K562 (cell line): Measurements from ENCODE around the gene C21orf58. TPM values are rescaled to one million over a fixed set of nuclear protein-coding genes. Genes with fewer than 3 reads are reported as not detected.
A peak's percentile ranks its signal among the peaks of the same experiment; 100 is the strongest.

Source experiments
- CLOCK ChIP-seq: fragments of 250-450 bp; sonication (Bioruptor Pico); IDR thresholded peaks from 2 replicates; pipeline ENCODE4 v1.4.0; 2020; ENCODE audit warnings: mild to moderate bottlenecking, moderate library complexity, borderline replicate concordance
- DLX4 ChIP-seq: fragments of 250-450 bp; sonication (Bioruptor Pico); IDR thresholded peaks from 2 replicates; pipeline ENCODE4 v1.6.1; 2021; ENCODE audit warnings: mild to moderate bottlenecking
- DPF2 ChIP-seq: fragments of 450-650 bp; IDR thresholded peaks from 2 replicates; pipeline ENCODE4 v1.6.1; 2016
- E2F4 ChIP-seq: sonication (generic); formaldehyde crosslinking; IDR thresholded peaks from 2 replicates; pipeline ENCODE4 v1.8.0; 2022; ENCODE audit warnings: mild to moderate bottlenecking, low read depth, missing genetic modification reagents
- FOXJ2 ChIP-seq: fragments of 200-800 bp; sonication (Bioruptor generic); IDR thresholded peaks from 2 replicates; pipeline ENCODE4 v1.6.1; 2016; ENCODE audit warnings: missing genetic modification characterization, missing compliant biosample characterization
- HIVEP1 ChIP-seq: fragments of 250-450 bp; sonication (Bioruptor Pico); IDR thresholded peaks from 2 replicates; pipeline ENCODE4 v1.4.0; 2020; ENCODE audit warnings: mild to moderate bottlenecking
- KAT2B ChIP-seq: IDR thresholded peaks from one replicate; pipeline ENCODE4 v1.6.1; 2012; ENCODE audit warnings: low read depth, mild to moderate bottlenecking, control low read depth, inconsistent platforms, low read length, moderate library complexity
- KDM1A ChIP-seq, 2 experiments: fragments of 450-650 bp; IDR thresholded peaks; 2 replicates each; pipeline ENCODE4 v1.6.1; 2016; ENCODE audit warnings: mild to moderate bottlenecking in 2 of 2
- KLF6 ChIP-seq: fragments of 250-450 bp; sonication (Bioruptor Pico); IDR thresholded peaks from 2 replicates; pipeline ENCODE4 v1.4.0; 2020; ENCODE audit warnings: mild to moderate bottlenecking, moderate library complexity, borderline replicate concordance
- MLLT1 ChIP-seq, 2 experiments: fragments of 450-650 bp; IDR thresholded peaks; 2 replicates each; pipeline ENCODE4 v1.6.1; 2016
- NCOA1 ChIP-seq: fragments of 450-650 bp; IDR thresholded peaks from 2 replicates; pipeline ENCODE4 v1.6.1; 2016; ENCODE audit warnings: low read depth
- NR4A1 ChIP-seq, 2 experiments: fragments of 250-450 bp in 1 of 2; fragments of 450-650 bp in 1 of 2; sonication (Bioruptor Pico) in 1 of 2; IDR thresholded peaks; 2 replicates each; pipeline versions ENCODE4 v1.4.0 to v1.6.1; 2016 to 2020; ENCODE audit warnings: mild to moderate bottlenecking in 2 of 2, missing compliant biosample characterization in 1 of 2, missing genetic modification characterization in 1 of 2, moderate library complexity in 1 of 2
- PHB ChIP-seq: fragments of 250-450 bp; sonication (Bioruptor Pico); IDR thresholded peaks from 2 replicates; pipeline ENCODE4 v1.5.0; 2021
- PTBP1 ChIP-seq: fragments of 200-400 bp; formaldehyde crosslinking; IDR thresholded peaks from 2 replicates; pipeline ENCODE4 v1.6.1; 2017; ENCODE audit warnings: low read depth, low read length
- TCF7 ChIP-seq: sonication (generic); IDR thresholded peaks from 2 replicates; pipeline ENCODE4 v1.6.1; 2016; ENCODE audit warnings: antibody characterized with exemption, borderline replicate concordance
- TRIM28 ChIP-seq: fragments of 450-650 bp; IDR thresholded peaks from 2 replicates; pipeline ENCODE4 v1.6.1; 2017
- VEZF1 ChIP-seq: fragments of 200-800 bp; sonication (Bioruptor generic); IDR thresholded peaks from 2 replicates; pipeline ENCODE4 v1.6.1; 2017; ENCODE audit warnings: missing genetic modification characterization, missing compliant biosample characterization
- ZNF146 ChIP-seq: IDR thresholded peaks from one replicate; pipeline ENCODE4 v1.6.1; 2018; ENCODE audit warnings: missing compliant biosample characterization; ENCODE audit not compliant: unreplicated experiment
- ZNF212 ChIP-seq: fragments of 450-650 bp; formaldehyde crosslinking; IDR thresholded peaks from 2 replicates; pipeline ENCODE4 v1.4.0; 2020; ENCODE audit warnings: mild to moderate bottlenecking
- ZNF23 ChIP-seq: fragments of 250-450 bp; sonication (Bioruptor Pico); IDR thresholded peaks from 2 replicates; pipeline ENCODE4 v1.4.0; 2020; ENCODE audit warnings: mild to moderate bottlenecking
- ZNF311 ChIP-seq: fragments of 250-450 bp; sonication (Bioruptor Pico); IDR thresholded peaks from 2 replicates; pipeline ENCODE4 v1.4.0; 2020; ENCODE audit warnings: mild to moderate bottlenecking, moderate library complexity
- ZNF589 ChIP-seq: fragments of 200-800 bp; sonication (Bioruptor generic); IDR thresholded peaks from 2 replicates; pipeline ENCODE4 v1.6.1; 2016; ENCODE audit warnings: low read depth, missing genetic modification characterization, missing compliant biosample characterization
- ZNF695 ChIP-seq: fragments of 450-650 bp; formaldehyde crosslinking; IDR thresholded peaks from 2 replicates; pipeline ENCODE4 v1.4.0; 2020; ENCODE audit warnings: mild to moderate bottlenecking, moderate library complexity
- ZNF76 ChIP-seq: fragments of 250-450 bp; sonication (Bioruptor Pico); IDR thresholded peaks from 2 replicates; pipeline ENCODE4 v1.4.0; 2020; ENCODE audit warnings: mild to moderate bottlenecking, moderate library complexity, borderline replicate concordance
- polyA plus RNA-seq, 8 experiments: library from polyadenylated mRNA; depleted of rRNA in 4 of 8; stranded (reverse) in 5 of 8; unstranded in 3 of 8; fragments of >200 nt; fragmentation: Nextera tagmentation in 2 of 8; fragmentation: Illumina TruSeq in 1 of 8; extraction: Ambion mirVana in 2 of 8; extraction: Trizol in 1 of 8; gene quantifications; 2 replicates each; pipeline versions ENCODE4 v1.2.1 to v1.2.3, GENCODE V29; 2011 to 2014; ENCODE audit warnings: inconsistent platforms in 1 of 8, missing spikeins in 1 of 8
- total RNA-seq, 7 experiments: library from RNA; depleted of rRNA in 6 of 7; stranded (reverse); fragments of >200 nt in 6 of 7; fragmentation: Illumina TruSeq in 2 of 7; extraction: Trizol in 2 of 7; gene quantifications; 2 replicates each; pipeline versions ENCODE4 v1.2.1 to v1.2.3, GENCODE V29; 2011 to 2021; ENCODE audit warnings: low replicate concordance in 1 of 7

The C21orf58 gene
- total and polyA plus RNA-seq, 9 of the 15 experiments (the other 6 are each of a cell fraction or from before 2014, with no cell fraction given): 1.2 to 30.5 (median 12.4) TPM

GRCh38 chr21:46323227-46323709 is 402 bp downstream of the C21orf58 start (continued):
- TF ChIP-seq CLOCK (CRISPR knock-in tag): no peak
- TF ChIP-seq PHB (CRISPR knock-in tag): no peak
- TF ChIP-seq E2F4 (CRISPR knock-in tag): no peak
- TF ChIP-seq NR4A1 (CRISPR knock-in tag; IDR thresholded peaks at IDR 0.05): no peak
- 0 out of 2 replicates have a peak, but pooled peaks have one; percentile 24 for TF ChIP-seq NR4A1 (tag; IDR thresholded peaks at IDR 0.05)
- TF ChIP-seq ZNF212: no peak
- no peak for TF ChIP-seq PTBP1
- TF ChIP-seq TRIM28: no peak
- no peak for TF ChIP-seq ZNF146 (CRISPR knock-in tag)
- TF ChIP-seq DLX4 (CRISPR knock-in tag): no peak
- peak in 1 of 2 experiments; percentile 80; a peak in 2 of 4 replicates for TF ChIP-seq MLLT1 (IDR thresholded peaks at IDR 0.05)
- TF ChIP-seq KDM1A (IDR thresholded peaks at IDR 0.05): no peak
- TF ChIP-seq TCF7: no peak
- TF ChIP-seq VEZF1 (CRISPR knock-in tag): no peak
- TF ChIP-seq ZNF311 (CRISPR knock-in tag): no peak
- TF ChIP-seq ZNF695 (CRISPR knock-in tag): no peak
- TF ChIP-seq KAT2B: no peak
- TF ChIP-seq KLF6 (CRISPR knock-in tag): no peak
- TF ChIP-seq ZNF589 (CRISPR knock-in tag): no peak
- 0 out of 2 replicates have a peak, but pooled peaks have one; percentile 22 for TF ChIP-seq NCOA1
- TF ChIP-seq HIVEP1 (CRISPR knock-in tag): peak; percentile 23; the same call in 1 of the 2 replicates
- no peak for TF ChIP-seq FOXJ2 (tag)
- no peak for TF ChIP-seq ZNF23 (CRISPR knock-in tag)
- 0 out of 2 replicates have a peak, but pooled peaks have one; percentile 37 for TF ChIP-seq ZNF76
- TF ChIP-seq DPF2: no peak
